Adrenal gland (tissue), 12 donors: ENCODE data around the gene IKBKG. TPM values are rescaled to one million over a fixed set of nuclear protein-coding genes. Genes with fewer than 3 reads are reported as not detected.
A peak's percentile ranks its signal among the peaks of the same experiment; 100 is the strongest.

ENCODE experiments used
- DNase-seq, 7 donors: peaks; one replicate each; pipeline ENCODE4 v3.0.0-alpha.2; 2019 to 2020
- H3K27ac ChIP-seq, 5 donors: fragments of 200-600 bp; sonication (generic) in 4 of 5; 1 replicate in 3 of 5; 2 replicates in 2 of 5; pipeline versions ENCODE4 v1.5.1 to v1.8.0; 2016 to 2020; ENCODE audit warnings: mild to moderate bottlenecking in 1 of 5
- H3K27me3 ChIP-seq: fragments of 200-600 bp; 2 replicates; pipeline ENCODE4 v1.8.0; 2021
- H3K36me3 ChIP-seq, 2 donors: fragments of 200-600 bp; replicated peaks in 1 of 2; 1 replicate in 1 of 2; 2 replicates in 1 of 2; pipeline versions ENCODE4 v1.5.1 to v1.8.0; 2018 to 2022
- H3K4me1 ChIP-seq, 2 donors: fragments of 200-600 bp; replicated peaks in 1 of 2; 1 replicate in 1 of 2; 2 replicates in 1 of 2; pipeline versions ENCODE4 v1.5.1 to v1.8.0; 2018 to 2021
- H3K4me3 ChIP-seq, 4 donors: fragments of 200-600 bp; sonication (generic) in 3 of 4; one replicate each; pipeline ENCODE4 v1.5.1; 2016 to 2018
- H3K9me3 ChIP-seq, 3 donors: fragments of 200-600 bp; sonication (generic) in 1 of 3; replicated peaks in 1 of 3; 1 replicate in 2 of 3; 2 replicates in 1 of 3; pipeline versions ENCODE4 v1.5.1 to v1.8.0; 2016 to 2021
- POLR2A ChIP-seq, 2 donors: fragments of 450-650 bp; IDR thresholded peaks; one replicate each; pipeline ENCODE4 v1.6.1; 2017; ENCODE audit warnings: antibody characterized with exemption in 2 of 2, mild to moderate bottlenecking in 2 of 2, moderate library complexity in 1 of 2
- WGBS, 4 donors: extraction: QIAGEN DNeasy Blood & Tissue Kit in 2 of 4; methylation state at CpG; one replicate each; pipeline versions ENCODE4 v1.1.5 to v1.1.7; 2013 to 2017; 5-methylcytosine and 5-hydroxymethylcytosine counted together
- intact Hi-C, 2 donors: fragments of 100-400 bp; cut with DNase I; formaldehyde crosslinking; loops; one replicate each; pipeline versions ENCODE4 v1.14.1 to v1.15.0; 2022 to 2023
- polyA plus RNA-seq, 3 donors: library from polyadenylated mRNA; stranded (reverse); fragments of 200-250 nt in 2 of 3; fragments of 350-450 nt in 1 of 3; fragmentation: Illumina TruSeq in 1 of 3; extraction: RNeasy Lipid Tissue Mini Kit (QIAGEN cat#74804) in 1 of 3; gene quantifications; one replicate each; pipeline ENCODE4 v1.2.3, GENCODE V29; 2013 to 2014
- total RNA-seq, 9 donors: library from RNA; depleted of rRNA in 4 of 9; stranded (reverse); fragments of >200 nt in 4 of 9; fragments of 120-200 nt in 1 of 9; fragmentation: NEBNext Ultra II Directional in 1 of 9; extraction: Animal tissue kit (Norgen Biotek cat#: 25700) in 1 of 9; gene quantifications; one replicate each; pipeline versions ENCODE4 v1.1.0 to v1.2.4, GENCODE V29; 2013 to 2023
- TF ChIP-seq, protein P1 (sequence below), 6 experiments: fragments of 450-650 bp in 4 of 6; fragments of 200-600 bp in 2 of 6; sonication (generic) in 1 of 6; IDR thresholded peaks; 1 replicate in 5 of 6; 2 replicates in 1 of 6; pipeline versions ENCODE4 v1.5.1 to v1.8.0; 2016 to 2021; ENCODE audit warnings: antibody characterized with exemption in 6 of 6, mild to moderate bottlenecking in 2 of 6, moderate library complexity in 1 of 6
- donor health status: healthy with polysubstance abuse.
- donor health status: Bipolar disorder and iron deficiency.
- donor health status: DM: yes; HTN: yes; CAD: no.
- donor health status: DM: no; HTN: no; CAD: no.
- donor health status: DM: no; HTN: no; CAD: no.
- donor health status: DM: yes; HTN: yes; CAD: no.

The IKBKG gene
- total and polyA plus RNA-seq, 12 donors = 9.6 to 47.5 (median 31.1) TPM

- Histone ChIP-seq H3K9me3 (no peaks in the 10 kb centered on the region), H3K27me3 (peaks cover 8% of the 10 kb centered on the region), H3K36me3 (no peaks in the 10 kb centered on the region), H3K27ac (no peak overlapping the region), H3K4me1 (no peaks in the 10 kb centered on the region), H3K4me3 (no peak overlapping the region)
- DNase-seq = peak in 1 of 7 donors; percentile 14
- intact Hi-C loops = no loop called here
- WGBS, 4 donors = 69 to 100% (median 83%) methylated on average over 1 to 15 of the region's 15 CpGs
- TF ChIP-seq, protein P1, sequence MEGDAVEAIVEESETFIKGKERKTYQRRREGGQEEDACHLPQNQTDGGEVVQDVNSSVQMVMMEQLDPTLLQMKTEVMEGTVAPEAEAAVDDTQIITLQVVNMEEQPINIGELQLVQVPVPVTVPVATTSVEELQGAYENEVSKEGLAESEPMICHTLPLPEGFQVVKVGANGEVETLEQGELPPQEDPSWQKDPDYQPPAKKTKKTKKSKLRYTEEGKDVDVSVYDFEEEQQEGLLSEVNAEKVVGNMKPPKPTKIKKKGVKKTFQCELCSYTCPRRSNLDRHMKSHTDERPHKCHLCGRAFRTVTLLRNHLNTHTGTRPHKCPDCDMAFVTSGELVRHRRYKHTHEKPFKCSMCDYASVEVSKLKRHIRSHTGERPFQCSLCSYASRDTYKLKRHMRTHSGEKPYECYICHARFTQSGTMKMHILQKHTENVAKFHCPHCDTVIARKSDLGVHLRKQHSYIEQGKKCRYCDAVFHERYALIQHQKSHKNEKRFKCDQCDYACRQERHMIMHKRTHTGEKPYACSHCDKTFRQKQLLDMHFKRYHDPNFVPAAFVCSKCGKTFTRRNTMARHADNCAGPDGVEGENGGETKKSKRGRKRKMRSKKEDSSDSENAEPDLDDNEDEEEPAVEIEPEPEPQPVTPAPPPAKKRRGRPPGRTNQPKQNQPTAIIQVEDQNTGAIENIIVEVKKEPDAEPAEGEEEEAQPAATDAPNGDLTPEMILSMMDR (IDR thresholded peaks at IDR 0.05) = no peak
- no peak for TF ChIP-seq POLR2A (IDR thresholded peaks at IDR 0.05)
These were observed 53.4 kb downstream of the IKBKG start for GRCh38 chrX:154600759-154601374.

GRCh38 chrX:154602226-154602625, 54.8 kb downstream of the IKBKG start:
- no peak overlapping the region for H3K4me3 ChIP-seq
- peaks cover 8% of the 10 kb centered on the region for H3K27me3 ChIP-seq
- no peaks in the 10 kb centered on the region for H3K36me3 ChIP-seq
- 73 to 82% (median 78%) methylated on average over 7 to 13 of the region's 13 CpGs for WGBS, 4 donors
- TF ChIP-seq, protein P1 (IDR thresholded peaks at IDR 0.05) = no peak
- TF ChIP-seq POLR2A (IDR thresholded peaks at IDR 0.05) = no peak
- no peaks in the 10 kb centered on the region for H3K4me1 ChIP-seq
- intact Hi-C loops = no loop called here
- peak in 1 of 7 donors; percentile 2 for DNase-seq
- H3K27ac ChIP-seq = no peak overlapping the region
- H3K9me3 ChIP-seq = no peaks in the 10 kb centered on the region

GRCh38 chrX:154602766-154603437, 55.5 kb downstream of the IKBKG start:
- H3K4me1 ChIP-seq = no peaks in the 10 kb centered on the region
- H3K4me3 ChIP-seq = no peak overlapping the region
- TF ChIP-seq, protein P1 (IDR thresholded peaks at IDR 0.05) = no peak
- no peak for TF ChIP-seq POLR2A (IDR thresholded peaks at IDR 0.05)
- peaks cover 8% of the 10 kb centered on the region for H3K27me3 ChIP-seq
- H3K27ac ChIP-seq = no peak overlapping the region
- DNase-seq = peak in 1 of 7 donors; percentile 7
- WGBS, 4 donors = 84 to 91% (median 87%) methylated on average over 16 to 18 of the region's 18 CpGs
- H3K36me3 ChIP-seq = no peaks in the 10 kb centered on the region
- H3K9me3 ChIP-seq = no peaks in the 10 kb centered on the region
- intact Hi-C loops = no loop called here

DNA sequence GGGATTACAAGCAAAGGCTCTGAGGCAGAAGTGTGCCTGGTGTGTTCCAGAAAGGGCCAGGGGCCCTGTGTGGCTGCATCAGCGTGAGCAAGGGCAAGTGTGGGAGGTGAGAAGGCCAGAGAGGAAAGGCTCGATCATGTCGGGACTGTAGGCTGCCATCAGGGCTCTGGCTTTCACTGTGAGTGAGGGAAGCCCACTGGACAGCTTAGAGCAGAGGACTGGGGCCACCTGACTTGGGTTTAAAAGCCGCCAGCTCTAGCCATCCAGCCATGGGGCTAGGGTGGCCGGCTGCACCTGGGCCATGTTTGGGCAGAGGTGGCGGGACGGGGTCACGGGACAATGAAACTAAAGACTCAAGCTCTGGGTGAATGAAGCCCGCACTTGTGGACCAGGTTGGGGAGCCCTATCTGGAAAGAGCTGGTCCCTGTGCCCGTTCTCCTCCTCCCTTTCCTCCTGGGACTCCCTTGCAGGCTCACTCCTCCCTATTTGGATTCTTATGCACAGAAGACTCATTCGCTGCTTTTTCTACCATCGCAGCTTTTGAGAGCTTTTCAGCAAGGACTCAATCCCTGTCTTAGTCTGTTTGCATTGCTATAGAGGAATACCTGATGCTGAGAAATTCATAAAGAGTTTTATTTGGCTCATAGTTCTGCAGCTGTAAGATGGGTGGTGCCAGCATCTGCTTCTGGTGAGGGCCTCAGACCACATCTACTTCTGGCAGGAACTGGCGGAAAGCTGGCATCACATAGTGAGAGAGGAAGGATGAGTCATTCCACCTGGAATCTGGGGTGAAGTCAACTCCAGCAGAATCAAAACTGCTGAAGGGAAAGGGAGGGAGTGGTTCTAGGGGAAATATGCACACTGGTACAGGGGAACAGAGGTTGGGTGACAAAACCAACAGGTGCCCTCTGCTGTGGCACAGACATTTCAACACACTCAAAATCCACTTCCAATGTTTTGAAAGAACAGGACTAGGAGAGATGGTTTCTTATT, 56.3 kb downstream of the IKBKG start:
- peak in 3 of 7 donors; percentile 26 to 39 (median 36) for DNase-seq
- Histone ChIP-seq H3K4me1 (no peaks in the 10 kb centered on the region), H3K27ac (no peak overlapping the region), H3K36me3 (no peaks in the 10 kb centered on the region), H3K9me3 (no peaks in the 10 kb centered on the region), H3K4me3 (no peak overlapping the region), H3K27me3 (peaks cover 8% of the 10 kb centered on the region)
- 69 to 87% (median 82%) methylated on average over 4 to 13 of the region's 13 CpGs for WGBS, 4 donors
- intact Hi-C loops = no loop called here
- no peak for TF ChIP-seq POLR2A (IDR thresholded peaks at IDR 0.05)
- TF ChIP-seq, protein P1 (IDR thresholded peaks at IDR 0.05) = no peak
